NCI-H345 treated with DMSO at 0.1 percent for 48 hours (cell line): ENCODE results near the gene FAM107A.

Experiments used
- DNase-seq: peaks from one replicate; lab custom pipeline; 2025; ENCODE audit not compliant: unreplicated experiment; lab: John Stamatoyannopoulos, UW

Gene FAM107A, protein sequence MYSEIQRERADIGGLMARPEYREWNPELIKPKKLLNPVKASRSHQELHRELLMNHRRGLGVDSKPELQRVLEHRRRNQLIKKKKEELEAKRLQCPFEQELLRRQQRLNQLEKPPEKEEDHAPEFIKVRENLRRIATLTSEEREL

DNA sequence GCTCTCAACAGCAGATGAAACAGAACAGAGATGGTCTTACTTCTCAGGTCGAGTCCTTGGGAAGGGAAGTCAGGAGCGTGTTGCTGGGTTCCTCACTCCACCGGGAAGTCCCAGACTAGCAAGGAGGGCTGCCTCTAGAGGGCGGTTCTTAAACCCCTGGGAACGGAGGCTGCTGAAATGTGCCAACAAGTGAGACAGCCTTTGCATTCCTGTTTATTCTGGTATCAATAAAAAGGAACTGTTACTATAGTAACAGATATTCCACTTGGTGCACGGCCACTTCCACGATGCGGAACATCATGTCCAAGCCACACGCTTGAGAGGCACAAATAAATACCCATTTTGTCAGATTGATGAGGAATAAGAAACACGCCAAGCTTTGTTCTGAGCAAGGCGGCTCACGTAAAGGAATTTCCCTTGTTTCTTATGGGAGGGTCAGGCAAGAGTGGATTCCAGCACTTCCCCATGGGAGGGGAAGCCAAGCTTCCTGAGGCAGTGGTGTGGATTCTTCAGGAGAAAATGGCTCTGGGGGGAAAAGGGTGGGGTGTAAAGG lies at the start of gene FAM107A:
Gene FAM107A, minus strand, starts transcription at position 123 of the 553 bp plus-strand sequence. CDS start 7,531 bp downstream, outside the sequence.
- no peak for DNase-seq

DNA sequence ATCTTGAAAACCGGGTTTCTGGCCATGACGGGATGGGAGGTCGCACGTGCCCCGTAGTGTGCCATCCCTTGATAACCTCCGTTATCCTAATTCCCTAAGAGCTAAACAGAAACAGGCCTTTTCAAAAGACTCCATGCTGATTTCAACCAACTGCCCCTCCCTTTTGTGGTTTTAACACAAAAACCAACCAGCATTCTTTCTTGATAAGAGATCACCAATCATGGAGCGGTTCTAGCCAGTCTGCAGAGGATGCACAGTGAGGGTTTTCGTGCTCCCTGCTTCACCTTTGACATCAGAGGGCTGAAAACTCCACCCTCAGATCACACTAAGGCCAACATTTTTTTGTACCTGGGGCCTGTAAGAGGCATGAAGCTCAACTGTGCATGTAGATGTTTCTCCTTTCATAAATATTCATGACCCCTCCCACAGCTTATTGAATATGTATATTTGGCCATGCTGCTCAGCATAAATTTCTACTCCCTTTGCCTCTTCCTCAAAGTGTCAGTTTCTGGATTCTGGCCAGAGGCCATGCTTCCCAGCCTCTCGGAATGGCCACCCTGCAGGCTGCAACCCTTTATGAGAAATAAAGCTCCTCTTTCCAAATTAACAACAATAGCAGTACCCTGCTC lies 48.1 kb upstream of the FAM107A start:
- DNase-seq = no peak

DNA sequence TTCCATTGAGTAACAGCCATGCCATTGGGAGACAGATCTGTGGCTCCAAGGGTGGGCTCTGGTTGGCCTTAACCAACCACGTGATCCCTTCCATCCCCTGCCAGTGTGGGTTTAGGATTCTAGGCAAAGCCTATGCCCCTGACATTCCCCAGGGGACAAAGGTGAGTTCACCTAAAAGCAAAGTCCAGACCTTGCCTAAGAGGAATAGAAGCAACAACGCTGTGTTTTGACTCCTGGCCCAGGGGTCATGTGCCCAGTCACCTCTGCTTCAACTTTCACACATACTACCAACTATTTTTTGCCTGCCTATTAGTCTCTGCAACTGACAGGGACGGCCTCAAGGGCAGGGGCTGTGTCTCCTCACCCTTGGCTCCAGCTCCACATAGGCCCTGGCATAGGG lies 47.4 kb upstream of the FAM107A start:
- DNase-seq = no peak

DNA sequence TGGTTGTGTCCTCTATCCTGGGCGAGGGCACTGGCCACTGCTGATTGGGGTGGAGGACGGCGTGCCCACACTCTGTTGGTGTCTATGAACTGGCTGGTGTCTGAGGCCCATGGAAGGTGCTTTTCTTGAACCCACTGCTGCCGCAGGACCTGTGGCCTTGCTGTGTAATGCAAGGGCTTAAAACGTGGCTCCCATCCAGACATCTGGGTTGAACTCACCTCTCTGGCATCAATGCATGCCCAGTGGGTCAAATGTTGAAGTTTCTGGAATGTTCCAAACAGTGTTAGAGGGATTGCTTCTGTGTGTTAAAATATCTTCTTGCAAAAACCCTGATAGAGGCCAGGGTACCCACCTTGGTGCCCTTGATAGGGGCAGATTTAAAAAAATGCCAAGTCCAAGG lies 46.8 kb upstream of the FAM107A start:
- no peak for DNase-seq

DNA sequence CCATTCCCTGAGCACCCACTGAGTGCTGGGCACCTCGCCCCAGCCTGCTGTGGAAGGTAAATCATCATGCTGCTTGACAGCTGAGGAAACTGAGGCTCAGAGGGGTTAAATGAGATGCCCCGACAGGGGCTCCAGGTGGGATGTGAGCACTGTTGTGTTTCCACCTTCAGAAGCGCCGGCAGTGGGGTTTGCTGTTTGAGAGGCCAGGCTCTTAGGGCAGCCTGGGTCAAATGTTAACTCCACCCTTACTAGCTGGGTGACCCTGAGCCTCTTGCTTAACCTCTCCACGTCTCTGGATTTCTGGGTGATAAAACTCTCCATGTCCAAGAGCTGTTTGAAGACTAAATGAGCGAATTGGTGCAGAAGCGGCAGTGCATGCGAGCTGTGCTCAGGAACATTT lies 46.3 kb upstream of the FAM107A start:
- no peak for DNase-seq

DNA sequence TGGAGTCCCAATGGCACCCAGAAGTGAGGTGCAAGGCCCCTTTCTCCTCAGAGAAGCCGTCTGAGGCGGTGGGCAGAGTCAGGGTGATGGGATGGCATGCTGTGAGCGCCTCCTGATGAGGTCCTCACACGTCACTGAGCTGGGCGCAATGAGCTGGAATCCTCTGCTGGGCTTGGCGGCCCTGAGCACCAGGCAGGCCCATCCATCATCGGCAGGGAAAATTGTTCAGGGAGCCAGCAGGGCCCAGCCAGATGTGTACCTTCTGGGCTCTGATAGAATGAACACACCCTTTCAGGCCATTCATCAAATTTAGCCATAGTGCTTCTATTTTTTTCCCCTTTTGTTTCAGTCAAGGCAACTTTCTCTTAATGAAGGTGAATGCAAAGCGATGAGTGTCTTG lies 45.7 kb upstream of the FAM107A start:
- DNase-seq = no peak

DNA sequence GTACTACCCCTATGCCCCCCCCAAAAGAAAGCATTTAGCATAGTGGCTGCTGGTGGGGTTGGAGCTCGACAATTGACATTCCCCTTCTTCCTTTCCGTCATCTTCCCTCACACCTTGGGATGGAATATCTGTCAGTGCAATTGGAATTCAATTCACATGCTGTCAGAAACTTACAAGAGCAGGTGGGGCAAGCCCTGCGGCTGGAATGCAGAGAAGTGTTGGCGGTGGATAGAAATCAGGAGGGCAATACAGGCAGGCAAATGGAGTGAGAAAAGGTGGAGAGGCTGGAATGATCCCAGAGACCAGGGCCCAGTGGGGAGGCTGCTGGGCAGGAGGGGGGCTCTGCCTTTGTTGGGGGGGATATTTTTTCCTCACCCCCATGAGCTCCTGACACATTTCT lies 45.2 kb upstream of the FAM107A start:
- DNase-seq = no peak

DNA sequence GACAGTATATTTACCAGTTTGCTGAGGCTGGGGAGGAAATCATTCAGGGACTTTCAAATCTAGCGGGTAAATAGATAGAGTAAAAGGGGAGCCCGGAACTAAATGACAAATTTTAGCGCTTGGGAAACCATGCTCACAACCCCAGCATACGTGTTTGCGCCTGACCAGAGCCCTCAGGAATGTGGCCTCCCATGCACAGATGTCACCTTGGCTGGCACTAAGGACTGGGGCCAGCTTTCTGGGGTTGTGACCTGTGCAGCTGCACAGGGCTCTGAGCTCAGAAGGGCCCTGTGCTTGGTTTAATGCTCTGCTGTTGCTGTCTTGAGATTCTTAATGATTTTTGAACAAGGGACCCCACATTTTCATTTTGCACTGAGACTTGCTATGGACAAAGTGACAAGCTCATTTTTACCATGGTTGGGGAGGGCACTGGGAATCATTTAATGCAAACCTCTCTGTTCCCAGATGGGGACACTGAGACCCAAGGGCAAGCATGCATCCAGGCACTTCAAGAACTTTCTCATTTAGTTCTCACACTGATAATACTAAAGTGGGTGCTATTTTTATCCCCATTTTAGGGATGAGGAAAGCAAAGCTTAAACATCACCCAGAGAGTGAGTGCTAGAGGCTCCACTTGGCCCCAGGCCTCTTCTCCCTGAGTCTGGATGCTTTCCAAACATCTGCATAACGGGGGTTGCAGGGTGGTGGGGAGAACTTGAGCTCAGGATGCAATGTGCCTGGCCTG lies 44.1 kb upstream of the FAM107A start:
- no peak for DNase-seq

DNA sequence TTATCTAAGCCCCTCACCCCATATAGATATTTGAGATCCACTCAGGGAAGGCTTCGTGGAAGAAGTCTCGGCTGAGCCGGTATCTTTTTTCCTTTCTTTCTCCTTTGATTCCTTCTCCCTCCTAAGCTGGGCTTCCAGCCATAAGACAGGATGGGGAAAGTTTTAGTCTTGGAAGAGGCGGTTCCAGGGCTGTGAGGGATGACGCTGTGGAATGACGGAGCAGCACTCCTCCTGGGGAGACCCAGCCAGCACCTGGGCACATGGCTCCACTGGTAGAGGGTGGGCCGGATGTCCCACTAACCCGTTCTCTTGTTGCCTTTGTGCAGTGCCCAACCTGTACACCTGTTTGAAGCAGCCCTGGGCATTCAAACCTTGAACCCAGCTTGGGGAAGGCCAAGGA lies 43.2 kb upstream of the FAM107A start:
- DNase-seq = no peak

DNA sequence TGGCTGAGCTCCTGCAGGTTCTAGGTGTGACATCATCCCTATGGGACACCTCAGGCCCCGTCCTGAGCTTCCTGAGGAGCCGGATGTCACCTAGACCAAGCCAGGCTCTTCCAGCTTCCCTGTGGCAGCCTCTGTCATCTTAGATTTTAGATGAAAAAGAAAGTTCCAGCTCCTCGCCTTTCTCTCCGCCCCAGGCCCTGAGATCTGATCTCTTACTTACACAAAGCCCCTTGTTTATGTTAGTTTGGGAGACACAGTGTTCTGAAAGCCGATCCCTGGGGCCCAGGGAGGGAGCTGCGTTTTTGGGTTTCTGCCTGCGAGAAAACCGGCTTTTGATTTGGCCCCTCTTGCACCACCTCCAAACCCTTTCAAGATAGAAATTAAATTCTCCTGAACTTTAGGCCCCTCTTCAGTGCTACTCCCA lies 40.2 kb upstream of the FAM107A start:
- DNase-seq = no peak

DNA sequence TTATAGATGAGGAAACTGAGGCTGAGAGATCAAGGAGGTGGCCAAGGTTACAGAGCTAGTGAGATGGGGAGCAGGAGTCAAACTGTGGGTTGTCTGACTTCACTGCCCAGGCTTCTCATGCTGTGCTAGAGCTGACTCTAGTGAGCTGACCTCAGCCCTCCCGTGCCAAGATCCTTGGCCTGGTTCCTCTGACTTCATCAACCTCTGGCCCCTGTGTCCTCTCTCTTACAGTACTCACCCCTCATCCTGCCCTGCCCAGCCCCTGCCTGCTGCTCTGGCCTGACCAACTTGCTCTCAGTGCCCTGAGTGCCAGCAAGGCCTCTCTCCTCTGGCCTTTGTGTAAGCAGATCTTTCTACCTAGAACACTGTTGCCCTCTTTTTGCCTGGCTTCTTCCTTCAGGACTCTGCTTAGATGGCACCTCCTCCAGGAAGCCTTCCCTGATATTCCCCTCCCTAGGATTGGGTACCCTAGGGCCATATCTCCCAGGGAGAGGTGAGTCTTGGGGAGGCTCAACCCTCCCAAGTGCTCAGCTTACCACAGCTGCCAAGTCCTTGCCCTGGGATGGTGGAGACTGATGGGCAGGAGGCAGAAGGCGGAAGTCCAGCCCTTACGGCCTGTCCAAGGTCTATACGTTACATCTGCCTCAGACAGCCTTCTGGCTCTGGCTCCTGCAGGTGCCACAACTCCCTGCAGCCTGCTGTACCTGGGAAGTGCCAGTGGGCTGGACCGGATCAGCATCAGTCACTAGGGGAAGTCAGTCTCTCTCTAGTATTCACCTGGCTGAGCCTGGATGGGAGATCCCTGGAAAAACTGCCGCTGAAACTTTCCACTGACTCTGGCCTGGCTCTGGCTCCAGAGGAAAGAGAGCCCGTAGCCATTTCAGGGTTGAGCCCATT lies 36.3 kb upstream of the FAM107A start:
- DNase-seq = no peak

DNA sequence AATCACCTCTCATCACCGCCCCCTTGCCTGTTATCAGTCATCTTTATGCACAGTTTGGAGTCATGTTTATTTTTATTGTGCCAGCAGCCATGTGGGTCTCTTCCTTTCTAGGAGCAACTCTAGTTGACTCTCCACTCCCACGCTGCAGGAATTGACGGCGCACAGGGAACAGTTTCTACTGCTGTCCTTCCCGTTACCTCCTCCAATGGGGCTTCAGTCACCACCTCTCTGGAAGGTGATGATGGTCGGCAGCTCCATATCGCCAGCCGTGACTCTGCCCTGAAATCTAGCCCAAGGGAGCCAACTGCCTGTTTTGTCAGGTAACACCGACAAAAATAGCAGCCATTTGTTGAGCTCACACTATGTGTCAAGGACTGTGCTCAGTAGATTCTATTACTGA lies 35.6 kb upstream of the FAM107A start:
- DNase-seq = no peak

DNA sequence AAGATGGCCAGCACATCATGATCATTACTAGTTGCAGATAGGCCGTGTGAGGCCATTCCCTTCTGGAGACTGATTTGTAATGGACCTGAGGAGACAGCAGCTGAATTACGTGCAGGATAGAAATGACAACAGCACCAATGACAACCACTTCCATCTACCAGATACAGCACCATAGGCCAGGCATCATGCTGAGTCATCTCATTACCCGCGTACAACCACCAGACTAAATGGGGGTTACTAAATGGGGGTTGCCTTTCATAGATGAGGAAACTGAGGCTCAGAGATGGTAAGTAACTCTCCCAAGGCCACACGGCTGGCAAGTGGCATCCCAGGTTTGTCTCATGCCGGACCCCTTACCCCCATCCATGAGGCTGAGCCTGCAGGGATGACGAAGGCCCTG lies 32.8 kb upstream of the FAM107A start:
- no peak for DNase-seq

DNA sequence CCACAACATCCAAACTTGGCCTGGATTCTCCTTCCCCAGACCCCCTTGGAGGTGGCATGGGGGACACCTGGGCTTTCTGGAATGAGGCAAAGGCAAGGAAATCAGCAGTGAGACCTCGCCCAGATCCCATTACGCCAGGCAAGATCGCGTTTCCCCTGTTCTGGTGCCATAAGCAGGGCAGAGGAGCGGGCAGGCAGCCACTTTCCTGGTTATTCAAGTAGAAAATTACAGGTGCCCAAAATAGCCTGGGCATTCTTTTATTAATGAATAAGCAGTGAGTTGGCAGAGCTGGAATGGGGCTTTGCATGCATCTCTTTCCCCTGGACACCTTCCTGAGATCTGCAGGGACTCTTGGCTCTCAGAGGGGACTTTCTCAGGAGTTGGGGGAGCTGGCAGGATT lies 31.5 kb upstream of the FAM107A start:
- no peak for DNase-seq

DNA sequence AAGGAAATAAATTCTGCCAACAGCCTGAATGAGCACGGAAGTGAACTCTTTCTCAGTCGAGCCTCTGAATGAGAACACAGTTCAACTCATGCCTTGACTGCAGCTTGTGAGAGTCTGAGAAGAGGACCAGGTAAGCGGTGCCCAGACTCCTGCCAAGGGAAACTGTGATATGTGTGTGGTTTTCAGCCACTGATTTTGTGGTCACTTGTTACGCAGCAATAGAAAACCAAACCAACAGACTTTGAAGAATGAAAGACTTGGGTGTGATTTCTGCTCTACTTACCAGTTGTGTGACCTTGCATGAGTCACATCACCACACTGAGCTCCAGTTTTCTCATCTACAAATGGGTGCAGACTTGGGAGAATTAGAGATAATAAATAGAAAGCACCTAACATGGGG lies 30.6 kb upstream of the FAM107A start:
- DNase-seq = no peak

DNA sequence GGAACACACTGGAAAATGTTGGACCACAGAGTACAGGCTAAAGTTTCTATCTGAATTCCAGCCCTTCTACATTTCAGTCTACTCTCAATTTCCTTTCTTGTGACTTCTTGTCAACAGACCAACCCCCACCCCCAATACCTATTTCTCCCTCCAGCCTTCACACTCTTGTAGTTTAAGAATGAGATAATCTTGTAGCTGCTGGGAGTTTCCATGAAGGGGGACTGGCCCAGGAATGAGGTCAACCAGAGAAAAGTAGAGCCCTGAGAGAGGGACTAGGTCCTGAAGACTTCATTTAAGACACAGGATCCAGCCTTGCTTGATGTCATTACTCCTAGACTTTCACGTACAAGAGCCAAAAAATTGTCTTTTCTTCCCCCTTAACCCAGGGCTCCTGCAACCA lies 29.5 kb upstream of the FAM107A start:
- DNase-seq = no peak

DNA sequence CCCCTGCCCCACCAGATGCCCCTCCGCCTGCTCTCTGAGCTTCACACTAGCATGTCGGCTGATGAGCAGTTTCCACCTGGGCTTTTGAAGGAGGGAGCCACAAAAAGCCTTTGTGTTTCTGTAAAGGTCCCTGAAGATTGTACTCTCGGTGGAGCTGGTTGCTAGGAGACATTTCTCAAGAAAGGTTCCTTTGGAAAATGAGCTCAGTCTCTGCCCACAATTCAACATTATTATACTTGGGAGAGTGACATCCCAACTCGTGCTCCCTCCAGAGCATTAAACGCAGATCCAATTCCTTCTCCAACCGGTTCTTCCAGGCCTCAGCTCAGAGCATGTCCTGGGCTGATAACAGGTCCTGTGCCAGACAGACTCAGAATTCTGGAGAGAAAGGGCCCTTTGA lies 26.8 kb upstream of the FAM107A start:
- DNase-seq = no peak

DNA sequence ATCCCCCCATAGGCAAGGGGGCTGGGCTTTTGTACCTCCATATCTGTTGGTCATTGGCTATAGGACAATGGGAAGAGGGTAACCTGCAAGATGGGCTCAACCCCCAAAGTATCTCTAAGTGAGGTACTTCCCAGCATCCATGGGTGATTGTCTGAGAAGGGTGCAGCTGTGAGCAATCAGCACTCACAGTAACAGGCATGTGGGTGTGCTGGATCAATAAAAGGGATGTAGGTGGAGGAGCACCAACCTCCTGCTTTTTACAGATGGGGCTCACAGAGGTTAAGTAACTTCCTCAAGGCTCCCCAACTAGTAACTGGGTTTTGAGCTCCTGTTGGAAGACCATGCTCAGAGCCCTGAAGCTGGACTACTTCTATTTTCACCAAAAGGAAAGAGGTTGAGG lies 26.4 kb upstream of the FAM107A start:
- DNase-seq = no peak

DNA sequence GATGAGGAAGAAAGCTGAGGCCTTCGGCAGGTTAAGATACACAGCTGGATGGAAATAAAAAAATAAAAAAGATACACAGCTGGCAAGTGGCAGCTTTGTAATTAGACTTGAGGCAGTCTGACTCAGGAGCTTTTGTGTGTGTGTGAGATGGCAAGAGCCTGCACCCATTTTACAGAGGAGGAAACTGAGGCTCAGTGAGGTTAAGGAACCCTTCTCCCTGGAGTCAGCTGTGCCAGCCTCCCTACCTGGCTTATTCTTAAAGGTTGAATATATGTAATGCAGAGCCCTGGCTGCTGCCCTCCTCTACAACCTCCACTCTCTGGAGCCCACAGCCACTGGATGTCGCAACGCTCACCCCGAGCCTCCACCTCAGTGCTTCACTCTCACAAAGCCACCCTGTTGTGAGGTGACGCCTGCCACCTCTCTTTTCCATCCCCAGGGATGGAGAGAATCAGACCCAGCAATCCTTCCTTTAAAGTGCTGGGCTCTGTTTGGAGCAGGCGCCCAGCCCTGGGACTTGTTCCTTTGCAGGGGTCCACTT lies 20.6 kb upstream of the FAM107A start:
- DNase-seq = no peak

DNA sequence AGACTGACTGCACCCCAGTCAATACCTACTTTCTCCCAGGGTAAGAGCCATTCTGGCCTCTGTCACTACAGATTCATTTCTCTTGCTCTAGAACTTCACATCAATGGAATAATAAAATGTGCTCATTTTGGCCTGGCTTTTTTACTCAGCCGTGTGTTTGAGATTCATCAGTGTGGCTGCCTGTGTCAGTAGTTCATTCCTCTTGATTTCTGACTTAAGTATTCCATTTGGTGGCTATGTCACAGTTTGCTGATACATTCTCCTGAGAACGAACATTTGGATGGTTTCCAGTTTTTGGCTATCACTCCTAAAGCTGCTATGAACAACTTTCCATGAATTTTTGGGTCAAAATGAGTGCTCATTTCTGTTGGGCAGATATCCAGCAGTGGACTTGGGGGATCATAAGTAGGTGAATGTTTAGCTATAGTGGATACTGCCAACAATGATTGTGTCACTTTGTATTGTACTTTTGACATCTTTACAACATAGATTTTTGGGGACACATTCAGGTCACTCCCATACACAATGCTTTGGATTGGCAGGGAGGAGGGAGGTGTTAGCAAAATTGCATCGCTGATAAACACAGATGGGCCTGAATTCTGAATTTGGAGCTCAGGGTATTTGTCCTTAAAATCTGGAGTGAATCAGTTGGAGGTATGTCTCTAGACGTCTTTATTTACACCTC lies 19.8 kb upstream of the FAM107A start:
- no peak for DNase-seq
